ENCODE results near the gene CD200R1. TPM values are rescaled to one million over a fixed set of nuclear protein-coding genes. Genes with fewer than 3 reads are reported as not detected.
A peak's percentile ranks its signal among the peaks of the same experiment; 100 is the strongest.

Gene CD200R1
- total and polyA plus RNA-seq, 2 of the 4 experiments (the other 2 are of a cell fraction) = under 0.01 to 0.05 TPM

DNA sequence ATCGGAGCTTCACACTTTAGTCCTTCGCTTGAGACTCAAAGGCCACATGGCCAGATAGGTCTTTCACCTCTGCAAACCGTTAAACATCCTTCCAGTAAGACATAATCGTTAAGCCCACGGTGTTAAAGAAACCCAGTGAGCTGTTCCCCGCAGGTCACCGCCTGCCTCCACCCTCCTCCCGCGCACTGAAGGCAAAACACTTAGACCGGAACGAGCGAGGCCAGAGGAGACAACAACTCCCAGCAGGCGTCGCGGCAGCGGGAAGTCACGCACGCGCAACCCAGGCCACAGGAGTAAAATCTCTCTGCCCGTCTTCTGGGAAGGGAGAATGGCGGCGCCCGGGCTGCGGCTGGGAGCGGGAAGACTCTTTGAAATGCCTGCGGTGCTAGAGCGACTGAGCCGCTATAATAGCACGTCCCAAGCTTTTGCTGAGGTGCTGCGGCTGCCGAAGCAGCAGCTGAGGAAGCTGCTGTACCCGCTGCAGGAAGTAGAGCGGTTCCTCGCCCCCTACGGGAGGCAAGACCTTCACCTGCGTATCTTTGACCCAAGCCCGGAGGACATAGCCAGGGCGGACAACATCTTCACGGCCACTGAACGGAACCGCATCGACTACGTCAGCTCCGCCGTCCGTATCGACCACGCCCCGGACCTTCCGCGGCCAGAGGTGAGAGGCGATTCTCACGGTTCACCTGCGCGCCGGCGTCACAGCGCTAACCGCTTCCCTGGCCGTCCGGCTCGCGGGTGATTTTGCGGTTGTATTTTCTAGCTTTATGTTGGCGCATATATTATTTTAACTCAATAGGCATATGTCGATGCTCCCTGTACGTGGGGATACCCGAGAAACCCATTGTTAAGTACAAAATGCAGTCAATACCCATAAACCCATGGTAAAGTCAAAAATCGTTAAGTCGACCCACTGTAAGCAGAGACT lies 16.0 kb upstream of the CD200R1 start, which contains the start of gene GTPBP8:
GTPBP8 (plus strand) TSS at position 313 of the 931 bp plus-strand sequence; CDS start at position 329, 16 bp downstream.
- H2BK120ac ChIP-seq (ENCODE audit: low read depth, low read length) = peak within 1 kb of the TSS; percentile 82
- H3K14ac ChIP-seq (replicated peaks; ENCODE audit: low read depth, low read length) = peak within 1 kb of the TSS; percentile 86
- TF ChIP-seq, protein P1, sequence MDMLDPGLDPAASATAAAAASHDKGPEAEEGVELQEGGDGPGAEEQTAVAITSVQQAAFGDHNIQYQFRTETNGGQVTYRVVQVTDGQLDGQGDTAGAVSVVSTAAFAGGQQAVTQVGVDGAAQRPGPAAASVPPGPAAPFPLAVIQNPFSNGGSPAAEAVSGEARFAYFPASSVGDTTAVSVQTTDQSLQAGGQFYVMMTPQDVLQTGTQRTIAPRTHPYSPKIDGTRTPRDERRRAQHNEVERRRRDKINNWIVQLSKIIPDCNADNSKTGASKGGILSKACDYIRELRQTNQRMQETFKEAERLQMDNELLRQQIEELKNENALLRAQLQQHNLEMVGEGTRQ (IDR thresholded peaks at IDR 0.05; ENCODE audit: low read depth, low read length) = no peak
- TF ChIP-seq ELK1 (IDR thresholded peaks at IDR 0.05; ENCODE audit: borderline replicate concordance, low read depth, low read length) = no peak
- no peak for TF ChIP-seq NFE2L2 (IDR thresholded peaks at IDR 0.05; ENCODE audit: low read depth, low read length)
- TF ChIP-seq SMC3 (IDR thresholded peaks at IDR 0.05; ENCODE audit: low read depth, low read length) = no peak
- peak; percentile 83 for TF ChIP-seq POLR2A (IDR thresholded peaks at IDR 0.05; ENCODE audit: low read depth, low read length)
- TF ChIP-seq RCOR1 (IDR thresholded peaks at IDR 0.05; ENCODE audit: insufficient replicate concordance, low read length) = no peak
- 0 out of 2 replicates have a peak, but pooled peaks have one; percentile 47 for TF ChIP-seq CHD1 (IDR thresholded peaks at IDR 0.05; ENCODE audit: low read depth, low read length)
- TF ChIP-seq MAFK (IDR thresholded peaks at IDR 0.05; ENCODE audit: low read depth, low read length) = no peak
- TF ChIP-seq, protein P2, sequence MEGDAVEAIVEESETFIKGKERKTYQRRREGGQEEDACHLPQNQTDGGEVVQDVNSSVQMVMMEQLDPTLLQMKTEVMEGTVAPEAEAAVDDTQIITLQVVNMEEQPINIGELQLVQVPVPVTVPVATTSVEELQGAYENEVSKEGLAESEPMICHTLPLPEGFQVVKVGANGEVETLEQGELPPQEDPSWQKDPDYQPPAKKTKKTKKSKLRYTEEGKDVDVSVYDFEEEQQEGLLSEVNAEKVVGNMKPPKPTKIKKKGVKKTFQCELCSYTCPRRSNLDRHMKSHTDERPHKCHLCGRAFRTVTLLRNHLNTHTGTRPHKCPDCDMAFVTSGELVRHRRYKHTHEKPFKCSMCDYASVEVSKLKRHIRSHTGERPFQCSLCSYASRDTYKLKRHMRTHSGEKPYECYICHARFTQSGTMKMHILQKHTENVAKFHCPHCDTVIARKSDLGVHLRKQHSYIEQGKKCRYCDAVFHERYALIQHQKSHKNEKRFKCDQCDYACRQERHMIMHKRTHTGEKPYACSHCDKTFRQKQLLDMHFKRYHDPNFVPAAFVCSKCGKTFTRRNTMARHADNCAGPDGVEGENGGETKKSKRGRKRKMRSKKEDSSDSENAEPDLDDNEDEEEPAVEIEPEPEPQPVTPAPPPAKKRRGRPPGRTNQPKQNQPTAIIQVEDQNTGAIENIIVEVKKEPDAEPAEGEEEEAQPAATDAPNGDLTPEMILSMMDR (conservative IDR thresholded peaks at IDR 0.05; ENCODE audit: low read depth, low read length) = no peak
- H3K18ac ChIP-seq (ENCODE audit: low read depth, low read length) = peak within 1 kb of the TSS; percentile 62
- WGBS, 2 experiments (ENCODE audit: extremely low coverage in 2 of 2, insufficient read length in 1 of 2) = 3% methylated on average over 24 of the region's 70 CpGs; no CpG with 5 or more reads in 1 of the 2 experiments
- dilution Hi-C loops (cut with HindIII; ENCODE audit: low sequenced_read_pairs, unreplicated experiment) = loop anchor here (25.0 kb wide), 1 partner anchor 404 kb away; no protein-coding TSS in a partner anchor
- BruUV-seq (replicated peaks) = TSS peak; percentile 51
- H2AK9ac ChIP-seq (replicated peaks; ENCODE audit: low read depth, low read length, poor library complexity) = peak within 1 kb of the TSS; percentile 56
- peak within 1 kb of the TSS; percentile 86 for H3K56ac ChIP-seq (ENCODE audit: extremely low read depth, insufficient read depth, low read length)
- H4K91ac ChIP-seq (ENCODE audit: insufficient read depth, low read depth, low read length) = peak within 1 kb of the TSS; percentile 84
- H4K8ac ChIP-seq (ENCODE audit: low read depth in 2 of 2, low read length in 2 of 2) = peak within 1 kb of the TSS; percentile 98
- H2AFZ ChIP-seq (replicated peaks; ENCODE audit: low read length, poor library complexity) = peak within 1 kb of the TSS; percentile 98
- peak within 1 kb of the TSS; percentile 80 for H3K23ac ChIP-seq (ENCODE audit: low read depth, low read length)
- intact Hi-C loops (cut with micrococcal nuclease) = loop anchor here (5.0 kb wide), 3 partner anchors 179 to 349 kb away; partner anchors contain the start of gene CCDC80
- H3K27ac ChIP-seq (ENCODE audit: insufficient read depth, low read length) = peak within 1 kb of the TSS; percentile 86
- DNase-seq = peak; percentile 84
- ChIA-PET POLR2A (ENCODE audit: unreplicated experiment) (interaction anchor here (0.5 to 1.1 kb wide), 3 partner anchors 10 to 349 kb away, joined by 3 read pairs; no protein-coding TSS in a partner anchor), CTCF (interaction anchor here (0.5 to 1.8 kb wide), 4 partner anchors 12 to 348 kb away, joined by 3 to 9 read pairs (median 3); no protein-coding TSS in a partner anchor)
- H2BK5ac ChIP-seq (ENCODE audit: low read depth, low read length, poor library complexity, severe bottlenecking) = peak within 1 kb of the TSS; percentile 78
- in situ Hi-C loops (cut with MboI; ENCODE audit: low sequenced_read_pairs) = loop anchor here (25.0 kb wide), 1 partner anchor 679 kb away; no protein-coding TSS in a partner anchor
- peak within 1 kb of the TSS; percentile 82; the same call in 1 of the 3 replicates for H2BK15ac ChIP-seq (ENCODE audit: low read depth, low read length)
- H3K79me1 ChIP-seq (ENCODE audit: low read depth in 1 of 2, low read length in 2 of 2) = peaks cover 9 to 22% of the 10 kb centered on the region in 2 experiments; a peak in 3 of 4 replicates
- peak; percentile 98 for ATAC-seq (ENCODE audit: low read depth)
- no peaks in the 10 kb centered on the region for H3K9me3 ChIP-seq (ENCODE audit: control insufficient read depth, insufficient read depth, low read length)
- no peaks in the 10 kb centered on the region for H3K9me1 ChIP-seq (ENCODE audit: insufficient read depth, low read length)
- peaks cover 2% of the 10 kb centered on the region; the same call in 1 of the 2 replicates for H3K27me3 ChIP-seq (ENCODE audit: control insufficient read depth, insufficient read depth, low read length)
- peak within 1 kb of the TSS; percentile 75 for H3K4me3 ChIP-seq (ENCODE audit: insufficient read depth, low read depth, low read length)
- H3K36me3 ChIP-seq (ENCODE audit: control insufficient read depth, insufficient read depth, low read length) = peaks cover 2% of the 10 kb centered on the region; the same call in 1 of the 2 replicates
- H4K20me1 ChIP-seq (ENCODE audit: insufficient read depth, low read length) = no peaks in the 10 kb centered on the region
- H3K9ac ChIP-seq (ENCODE audit: low read depth, low read length) = peak within 1 kb of the TSS; percentile 84
- peak within 1 kb of the TSS; percentile 10; the same call in 1 of the 2 replicates for H2AK5ac ChIP-seq (ENCODE audit: low read depth, low read length)
- H3K4me1 ChIP-seq (ENCODE audit: control insufficient read depth, insufficient read depth, low read length) = no peaks in the 10 kb centered on the region
- H4K5ac ChIP-seq (ENCODE audit: low read depth, low read length) = peak within 1 kb of the TSS; percentile 95
- peak within 1 kb of the TSS; percentile 85 for H3K4ac ChIP-seq (ENCODE audit: low read depth, low read length)
- peak within 1 kb of the TSS; percentile 89 for H3K4me2 ChIP-seq (ENCODE audit: low read depth, low read length)
- H2BK20ac ChIP-seq (ENCODE audit: low read depth, low read length) = peak within 1 kb of the TSS; percentile 7; the same call in 1 of the 2 replicates
